Activated naive CD8-positive, alpha-beta T cell treated with anti-CD3 and anti-CD28 coated beads for 36 hours (primary cell): ENCODE measurements around the gene IGHMBP2. TPM values are rescaled to one million over a fixed set of nuclear protein-coding genes. Genes with fewer than 3 reads are reported as not detected.

Experiments
- DNase-seq: peaks from one replicate; pipeline ENCODE4 v3.0.0; 2021
- H3K27ac Mint-ChIP-seq: one replicate; pipeline ENCODE4 v1.8.0; 2022; ENCODE audit warnings: mild to moderate bottlenecking, moderate library complexity, mixed read lengths
- H3K27me3 Mint-ChIP-seq: one replicate; pipeline ENCODE4 v1.8.0; 2022; ENCODE audit warnings: mild to moderate bottlenecking, mixed read lengths
- H3K36me3 Mint-ChIP-seq: one replicate; pipeline ENCODE4 v1.8.0; 2021; ENCODE audit warnings: mild to moderate bottlenecking, mixed read lengths
- H3K4me1 Mint-ChIP-seq: one replicate; pipeline ENCODE4 v1.8.0; 2021; ENCODE audit warnings: mixed read lengths
- H3K4me3 Mint-ChIP-seq: one replicate; pipeline ENCODE4 v1.8.0; 2022; ENCODE audit warnings: mild to moderate bottlenecking, moderate library complexity, mixed read lengths
- H3K9me3 Mint-ChIP-seq: one replicate; pipeline ENCODE4 v1.8.0; 2022; ENCODE audit warnings: mixed read lengths
- total RNA-seq, 2 experiments: library from RNA; stranded (reverse); gene quantifications; one replicate each; pipeline ENCODE4 v1.2.3, GENCODE V29; 2021

Gene IGHMBP2
- total RNA-seq, 2 experiments from 2014 or later, result 25.5 to 27.0 TPM

DNA sequence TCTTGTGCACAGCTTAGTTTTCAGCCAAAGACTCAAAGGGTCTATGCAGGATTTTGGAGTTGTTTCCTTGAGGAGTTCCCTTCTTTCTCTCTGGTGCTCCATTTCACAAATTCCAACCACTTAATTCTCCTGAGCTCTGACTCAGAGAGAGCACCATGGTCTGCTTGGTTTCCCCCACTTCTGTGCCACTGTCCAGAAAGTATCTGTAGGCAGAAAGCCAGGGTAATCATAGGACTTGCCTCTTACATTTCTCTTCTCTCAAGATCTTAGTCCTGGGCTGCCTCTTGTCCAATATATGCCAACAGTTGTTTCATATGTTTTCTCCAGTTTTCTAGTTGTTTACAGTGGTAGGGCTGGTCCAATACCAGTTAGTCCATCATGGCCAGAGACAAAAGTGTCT, 83.5 kb downstream of the IGHMBP2 start:
- no peak for DNase-seq

GRCh38 chr11:68988491-68988890, 84.8 kb downstream of the IGHMBP2 start:
- no peak for DNase-seq
- Mint-ChIP-seq H3K36me3 (peaks cover 3% of the 10 kb centered on the region), H3K4me3 (no peak overlapping the region), H3K27ac (no peak overlapping the region), H3K4me1 (no peaks in the 10 kb centered on the region), H3K27me3 (peaks cover 28% of the 10 kb centered on the region), H3K9me3 (peaks cover 10% of the 10 kb centered on the region)

More for the DNA sequence above, 83.5 kb downstream of the IGHMBP2 start:
- no peak overlapping the region for H3K27ac Mint-ChIP-seq
- H3K4me1 Mint-ChIP-seq, result no peaks in the 10 kb centered on the region
- peaks cover 18% of the 10 kb centered on the region for H3K27me3 Mint-ChIP-seq
- H3K9me3 Mint-ChIP-seq, result peaks cover 14% of the 10 kb centered on the region
- H3K4me3 Mint-ChIP-seq, result no peak overlapping the region
- peaks cover 3% of the 10 kb centered on the region for H3K36me3 Mint-ChIP-seq

Other genes starting within 250 kb of the IGHMBP2 start
- gene GAL, start 219.3 kb upstream of the IGHMBP2 start, total RNA-seq, result 1 to 10 TPM; 7.2 to 8.4 TPM
- gene TESMIN, start 152.4 kb upstream of the IGHMBP2 start, total RNA-seq, result 1 to 10 TPM; 2.2 to 3.2 TPM
- gene CPT1A, start 62.0 kb upstream of the IGHMBP2 start, total RNA-seq, result 10 to 100 TPM; 12.8 to 15.4 TPM
- 100 to 1,000 TPM; 118 to 127 TPM for gene MRPL21, start 59 bp upstream of the IGHMBP2 start, total RNA-seq
- not detected for gene MRGPRD, start 77.1 kb downstream of the IGHMBP2 start, total RNA-seq
- not detected for gene MRGPRF, start 109.4 kb downstream of the IGHMBP2 start, total RNA-seq
- 10 to 100 TPM; 10.9 to 11.3 TPM for gene TPCN2, start 145.0 kb downstream of the IGHMBP2 start, total RNA-seq